Stimulated activated CD4-positive, alpha-beta T cell treated with anti-CD3 and anti-CD28 coated beads, Interleukin-4, amount 100 ng/mL, for 1 hour (primary cell): ENCODE data around the gene ADAM11.
A peak's percentile ranks its signal among the peaks of the same experiment; 100 is the strongest.
"Not testable (repeated sequence)": the region's sequence is repeated elsewhere in the genome, so short reads cannot be mapped to it uniquely, and the experiment has no call there.

Source experiments
- DNase-seq: peaks from one replicate; pipeline ENCODE4 v3.0.0-alpha.2; 2020

The ADAM11 gene

GRCh38 chr17:44798356-44798755 is 39.6 kb downstream of the ADAM11 start:
- DNase-seq = no peak

GRCh38 chr17:44801880-44802279 is 43.1 kb downstream of the ADAM11 start:
- DNase-seq = no peak

- no peak for DNase-seq
Measured at GRCh38 chr17:44804302-44805089, 45.7 kb downstream of the ADAM11 start.

GRCh38 chr17:44807093-44807816 is 48.5 kb downstream of the ADAM11 start:
- DNase-seq = no peak

- no peak for DNase-seq
Measured at GRCh38 chr17:44807817-44808155, 49.0 kb downstream of the ADAM11 start.

DNA sequence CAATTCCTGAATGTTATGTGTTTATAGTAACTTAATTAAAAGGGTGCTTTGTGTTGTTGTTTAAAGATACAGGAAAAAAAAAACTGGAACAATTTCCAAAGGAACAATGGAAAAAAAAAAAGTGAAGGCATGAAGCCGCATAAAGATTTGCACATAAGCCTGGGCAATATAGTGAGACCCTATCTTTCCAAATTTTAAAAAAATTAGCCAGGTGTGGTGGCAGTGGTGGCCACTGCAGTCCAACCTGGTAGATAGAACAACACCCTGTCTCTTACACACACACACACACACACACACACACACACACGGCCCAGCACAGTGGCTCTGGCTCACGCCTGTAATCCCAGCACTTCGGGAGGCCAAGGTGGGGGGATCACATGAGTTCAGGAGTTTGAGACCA is 49.4 kb downstream of the ADAM11 start:
- DNase-seq = no peak

DNA sequence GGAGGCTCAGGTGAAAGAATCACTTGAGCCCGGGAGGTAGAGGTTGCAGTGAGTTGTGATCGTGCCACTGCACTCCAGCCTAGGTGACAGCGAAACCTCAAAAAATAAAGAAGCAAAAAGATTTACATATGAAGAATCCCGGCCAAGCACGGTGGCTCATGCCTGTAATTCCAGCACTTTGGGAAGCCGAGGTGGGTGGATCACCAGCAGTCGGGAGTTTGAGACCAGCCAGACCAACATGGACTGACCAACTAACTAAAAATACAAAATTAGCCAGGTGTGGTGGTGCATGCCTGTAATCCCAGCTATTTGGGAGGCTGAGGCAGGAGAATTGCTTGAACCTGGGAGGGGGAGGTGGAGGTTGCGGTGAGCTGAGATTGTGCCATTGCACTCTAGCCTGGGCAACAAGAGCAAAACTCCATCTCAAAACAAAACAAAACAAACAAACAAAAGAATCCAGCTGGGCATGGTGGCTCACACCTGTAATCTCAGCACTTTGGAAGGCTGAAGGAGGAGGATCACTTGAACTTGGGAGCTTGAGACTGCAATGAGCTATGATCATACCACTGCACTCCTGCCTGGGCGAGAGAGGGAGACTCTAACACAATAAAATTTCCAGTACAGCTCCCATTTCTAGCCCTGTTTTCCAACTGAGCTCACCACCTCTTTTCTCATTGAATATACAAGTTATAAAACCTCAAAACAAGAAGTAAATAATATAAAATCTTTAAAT is 50.0 kb downstream of the ADAM11 start:
- not testable (repeated sequence) for DNase-seq

DNA sequence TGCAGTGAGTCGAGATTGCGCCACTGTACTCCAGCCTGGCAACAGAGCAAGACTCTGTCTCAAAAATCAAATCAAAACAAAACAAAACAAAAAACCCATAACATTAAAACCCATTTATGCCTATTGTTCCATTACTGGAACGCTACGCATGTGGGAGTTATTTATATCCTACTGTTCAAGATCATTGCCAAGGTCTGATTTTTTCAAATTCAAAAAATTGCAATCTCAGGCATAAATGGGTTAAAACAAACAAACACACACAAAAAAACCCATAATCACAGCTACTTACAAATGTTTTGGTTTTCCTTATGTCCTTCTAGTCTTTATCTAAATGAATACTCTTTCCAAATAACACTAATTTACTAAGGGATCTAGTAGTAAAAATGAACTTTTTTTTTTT is 53.5 kb downstream of the ADAM11 start:
- no peak for DNase-seq

- not testable (repeated sequence) for DNase-seq
Measured at GRCh38 chr17:44818508-44818907, 59.7 kb downstream of the ADAM11 start.

DNA sequence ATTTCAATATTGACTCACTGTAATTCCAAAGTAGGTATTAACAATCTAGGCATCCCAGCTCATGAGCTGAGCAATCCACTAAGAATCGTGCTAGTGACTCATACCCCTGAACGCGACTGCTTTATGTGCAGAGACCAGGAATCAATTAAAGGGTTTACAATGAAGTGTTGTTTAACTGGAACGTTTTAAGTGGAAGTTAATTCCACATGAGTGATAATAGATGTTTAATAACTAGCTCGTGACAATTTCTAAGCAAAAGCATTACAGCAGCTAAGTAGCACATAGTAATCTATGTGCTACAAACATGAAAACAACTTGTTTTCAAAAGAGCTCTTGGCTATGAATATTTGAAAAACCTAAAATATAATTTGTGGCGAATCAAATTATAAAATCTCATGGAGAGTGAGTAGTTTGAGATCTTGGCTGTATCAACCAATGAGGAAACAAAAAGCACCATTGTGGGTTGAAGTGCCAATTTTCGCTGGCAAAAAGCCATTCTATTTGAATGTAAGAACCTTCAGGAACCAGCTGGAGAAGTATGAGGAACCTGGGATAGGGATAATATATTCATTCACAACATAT is 61.9 kb downstream of the ADAM11 start:
- no peak for DNase-seq

- DNase-seq = not testable (repeated sequence)
Measured at GRCh38 chr17:44825236-44825635, 66.4 kb downstream of the ADAM11 start.

GRCh38 chr17:44826123-44826790 is 67.5 kb downstream of the ADAM11 start:
- DNase-seq = no peak

- no peak for DNase-seq
Measured at GRCh38 chr17:44827863-44828262, 69.1 kb downstream of the ADAM11 start.

DNA sequence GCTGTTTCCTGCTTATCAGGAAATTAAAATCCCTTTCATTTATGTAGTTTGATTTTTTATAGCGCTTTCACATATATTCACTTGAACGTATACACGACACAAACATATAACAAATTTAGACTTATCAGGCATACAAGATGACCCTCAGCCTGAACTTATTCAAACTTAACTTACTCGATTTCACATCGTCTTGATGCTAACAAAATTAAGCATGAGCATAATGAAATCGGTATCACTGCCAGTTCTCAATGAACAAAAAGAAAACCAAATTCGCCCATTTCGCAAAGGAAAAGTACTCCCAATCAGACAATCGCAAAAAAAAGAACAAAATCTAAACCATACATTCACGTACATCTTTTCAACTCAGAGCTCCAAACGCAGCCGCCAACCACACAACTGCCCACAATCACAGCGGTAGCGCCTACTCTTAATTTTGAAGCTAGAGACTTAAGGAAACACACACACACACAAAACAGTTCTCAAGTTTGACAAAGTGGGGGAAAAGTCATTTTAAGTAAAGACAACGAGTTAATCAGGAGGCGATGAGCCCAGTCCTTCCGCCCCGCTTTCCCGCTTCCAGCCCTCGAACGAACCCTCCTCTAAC is 70.2 kb downstream of the ADAM11 start:
- no peak for DNase-seq

- peak; percentile 31 for DNase-seq
Measured at GRCh38 chr17:44829523-44830358, 71.0 kb downstream of the ADAM11 start, which contains the start of gene GJC1. Gene GJC1, minus strand, starts transcription at chr17:44830287. Its CDS starts 24,470 bp downstream, at chr17:44805817.

DNA sequence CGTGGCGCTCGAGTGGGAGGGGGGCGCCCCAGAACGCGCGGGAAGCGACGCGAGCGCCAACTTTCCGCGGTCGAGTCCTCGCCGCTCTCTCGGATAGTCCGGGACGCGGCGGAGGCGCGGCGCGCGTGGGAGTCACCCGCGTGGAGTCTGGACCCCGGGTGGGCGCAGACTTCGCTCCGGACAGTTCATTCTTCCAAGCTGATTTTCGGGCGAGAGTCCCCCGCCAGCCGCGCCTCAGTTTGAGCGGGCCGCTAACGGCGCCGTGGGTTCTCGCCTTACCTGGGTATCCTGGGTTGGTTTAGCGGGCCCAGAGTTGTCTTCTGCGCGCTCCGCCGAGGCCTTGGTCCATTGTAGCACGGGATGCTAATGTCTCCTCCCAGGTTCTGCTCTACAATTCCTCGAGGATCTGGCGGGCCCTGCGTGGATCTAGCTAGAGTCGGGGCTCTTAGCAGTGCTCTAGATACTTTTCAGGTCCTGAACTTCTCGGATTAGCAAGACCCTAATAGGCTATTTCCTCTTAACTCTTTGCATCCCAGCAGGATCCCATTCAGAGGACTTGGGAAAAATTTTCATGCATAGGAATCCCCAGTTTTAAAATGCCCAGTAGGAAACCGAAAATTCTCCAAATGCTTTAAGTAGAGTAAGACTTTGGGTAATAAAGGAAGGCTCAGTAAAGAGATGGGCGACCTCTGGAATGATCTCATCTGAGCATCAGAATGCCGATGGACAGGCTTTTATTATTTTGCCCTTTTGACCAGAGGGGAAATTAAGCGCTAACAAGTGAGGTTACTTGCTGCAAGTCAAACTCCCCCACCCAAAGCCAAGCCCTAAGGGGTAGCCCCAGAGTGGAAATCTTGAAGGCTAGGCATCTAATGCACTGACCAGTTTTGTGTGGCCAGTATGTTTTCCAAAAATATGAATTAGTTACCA is 71.8 kb downstream of the ADAM11 start:
- DNase-seq = peak; percentile 26

- no peak for DNase-seq
Measured at GRCh38 chr17:44831371-44831770, 72.6 kb downstream of the ADAM11 start.
